GM19463 (cell line): ENCODE results near the gene CARS2.
A peak's percentile ranks its signal among the peaks of the same experiment; 100 is the strongest.
"Not testable (repeated sequence)": the region's sequence is repeated elsewhere in the genome, so short reads cannot be mapped to it uniquely, and the experiment has no call there.

Experiments
- ATAC-seq: cut with Tn5 transposase; IDR thresholded peaks from one replicate; pipeline ENCODE4 v1.9.1; 2021; ENCODE audit warnings: mild to moderate bottlenecking, moderate library complexity; ENCODE audit not compliant: unreplicated experiment

The CARS2 gene

GRCh38 chr13:110683203-110683883, 22.6 kb downstream of the CARS2 start:
- ATAC-seq: no peak

GRCh38 chr13:110682746-110683145, 23.2 kb downstream of the CARS2 start:
- no peak for ATAC-seq

GRCh38 chr13:110681868-110682550, 23.9 kb downstream of the CARS2 start:
- ATAC-seq: no peak

- no peak for ATAC-seq
Measured at GRCh38 chr13:110680852-110681251, 25.1 kb downstream of the CARS2 start.

GRCh38 chr13:110677731-110678545, 28.0 kb downstream of the CARS2 start:
- no peak for ATAC-seq

- peak; percentile 60 for ATAC-seq
Measured at GRCh38 chr13:110676595-110677587, 29.0 kb downstream of the CARS2 start.

GRCh38 chr13:110669814-110670213, 36.1 kb downstream of the CARS2 start:
- not testable (repeated sequence) for ATAC-seq

GRCh38 chr13:110669036-110669435, 36.9 kb downstream of the CARS2 start:
- ATAC-seq: no peak

- no peak for ATAC-seq
Measured at GRCh38 chr13:110666255-110666533, 39.7 kb downstream of the CARS2 start.

GRCh38 chr13:110665491-110666254, 40.2 kb downstream of the CARS2 start:
- no peak for ATAC-seq

- ATAC-seq: no peak
Measured at GRCh38 chr13:110664673-110665072, 41.2 kb downstream of the CARS2 start.

- no peak for ATAC-seq
Measured at GRCh38 chr13:110664041-110664440, 41.9 kb downstream of the CARS2 start.

GRCh38 chr13:110663491-110663890, 42.4 kb downstream of the CARS2 start:
- no peak for ATAC-seq

GRCh38 chr13:110662777-110663443, 43.0 kb downstream of the CARS2 start:
- ATAC-seq: no peak

- no peak for ATAC-seq
Measured at GRCh38 chr13:110662091-110662490, 43.8 kb downstream of the CARS2 start.

- no peak for ATAC-seq
Measured at GRCh38 chr13:110661256-110661655, 44.7 kb downstream of the CARS2 start.

- peak; percentile 87 for ATAC-seq
Measured at GRCh38 chr13:110658218-110658911, 47.6 kb downstream of the CARS2 start.

- no peak for ATAC-seq
Measured at GRCh38 chr13:110657196-110657595, 48.7 kb downstream of the CARS2 start.

- no peak for ATAC-seq
Measured at GRCh38 chr13:110653851-110654250, 52.1 kb downstream of the CARS2 start.
